Activated CD4-positive, alpha-beta T cell treated with anti-CD3 and anti-CD28 coated beads for 48 hours (primary cell): ENCODE results near the gene RB1.
"Not testable (repeated sequence)": the region's sequence is repeated elsewhere in the genome, so short reads cannot be mapped to it uniquely, and the experiment has no call there.

Source experiments
- DNase-seq: peaks from one replicate; pipeline ENCODE4 v3.0.0-alpha.2; 2020

RB1 gene

GRCh38 chr13:48412881-48413351, 109.4 kb downstream of the RB1 start, which contains the start of gene LPAR6:
LPAR6 (minus strand) TSS chr13:48413113; CDS start chr13:48412423, 690 bp downstream.
- no peak for DNase-seq

DNA sequence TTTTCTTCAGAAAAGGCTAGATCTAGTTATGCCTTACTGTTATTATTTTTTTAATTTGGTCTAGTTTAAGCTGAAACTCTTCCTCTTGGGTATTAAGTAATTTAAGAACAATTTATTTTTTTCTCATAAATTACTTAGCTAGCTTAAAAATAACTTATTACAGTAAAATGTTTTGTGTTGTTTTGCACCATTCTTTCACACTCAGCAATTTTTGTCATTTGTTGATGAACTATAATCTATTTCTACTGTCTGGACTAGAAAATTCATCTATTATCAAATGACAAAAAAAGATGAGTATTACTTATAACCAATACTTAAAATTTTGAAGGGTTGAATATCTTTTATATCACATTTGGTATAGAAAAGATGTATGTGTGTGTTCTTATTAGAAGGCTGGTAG, 111.0 kb downstream of the RB1 start:
- no peak for DNase-seq

- DNase-seq, result no peak
Observed at GRCh38 chr13:48415516-48415915, 112.0 kb downstream of the RB1 start.

DNA sequence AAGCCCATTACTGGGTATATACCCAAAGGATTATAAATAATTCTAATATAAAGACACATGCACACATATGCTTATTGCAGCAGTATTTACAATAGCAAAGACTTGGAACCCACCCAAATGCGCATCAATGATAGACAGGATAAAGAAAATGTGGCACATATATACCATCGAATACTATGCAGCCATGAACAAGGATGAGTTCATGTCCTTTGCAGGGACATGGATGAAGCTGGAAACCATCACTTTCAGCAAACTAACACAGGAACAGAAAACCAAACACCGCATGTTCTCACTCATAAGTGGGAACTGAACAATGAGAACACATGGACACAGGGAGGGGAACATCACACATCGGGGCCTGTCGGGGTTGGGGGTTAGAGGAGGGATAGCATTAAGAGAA, 118.5 kb downstream of the RB1 start:
- not testable (repeated sequence) for DNase-seq

DNA sequence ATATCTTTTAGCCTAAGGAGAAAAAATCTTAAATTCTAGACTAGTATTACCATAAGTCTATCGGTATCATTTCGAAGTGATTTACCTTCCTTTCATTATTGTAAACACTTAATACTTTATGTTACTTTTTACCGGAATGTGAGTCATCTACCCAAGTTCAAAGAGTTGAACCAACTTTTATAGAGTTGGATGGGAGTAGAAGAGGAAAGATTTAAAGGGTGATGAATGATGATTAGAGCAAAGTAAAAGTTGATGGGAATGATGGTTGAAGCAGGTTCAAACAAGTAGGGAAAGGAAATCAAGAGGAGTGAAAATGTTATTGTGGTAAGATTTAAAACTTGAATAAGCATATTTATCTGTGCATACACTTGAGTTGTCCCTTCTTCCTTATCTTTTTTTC, 120.7 kb downstream of the RB1 start:
- DNase-seq, result no peak

GRCh38 chr13:48426052-48426451, 122.5 kb downstream of the RB1 start:
- DNase-seq, result no peak

- DNase-seq, result peak; percentile 9
Observed at GRCh38 chr13:48426755-48427298, 123.3 kb downstream of the RB1 start.

GRCh38 chr13:48429036-48429435, 125.5 kb downstream of the RB1 start:
- DNase-seq, result no peak

DNA sequence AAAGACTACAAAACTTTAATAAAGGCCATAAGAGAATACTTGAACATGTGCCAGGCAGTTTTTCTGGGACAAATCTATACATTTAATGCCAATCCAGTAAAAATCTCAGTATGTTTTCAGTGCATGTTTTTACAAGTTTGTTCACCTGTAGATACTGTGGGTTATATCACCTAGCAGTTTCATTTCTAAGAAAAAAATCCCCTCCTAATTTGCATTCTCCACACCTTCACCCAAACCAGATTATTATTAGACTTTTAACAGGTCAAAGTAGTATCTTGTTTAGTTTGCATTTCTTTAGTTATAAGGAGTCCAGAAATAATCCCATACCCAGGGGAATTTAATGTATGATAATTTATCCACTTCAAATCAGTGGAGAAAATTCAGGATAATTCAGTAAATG, 126.3 kb downstream of the RB1 start:
- no peak for DNase-seq

DNA sequence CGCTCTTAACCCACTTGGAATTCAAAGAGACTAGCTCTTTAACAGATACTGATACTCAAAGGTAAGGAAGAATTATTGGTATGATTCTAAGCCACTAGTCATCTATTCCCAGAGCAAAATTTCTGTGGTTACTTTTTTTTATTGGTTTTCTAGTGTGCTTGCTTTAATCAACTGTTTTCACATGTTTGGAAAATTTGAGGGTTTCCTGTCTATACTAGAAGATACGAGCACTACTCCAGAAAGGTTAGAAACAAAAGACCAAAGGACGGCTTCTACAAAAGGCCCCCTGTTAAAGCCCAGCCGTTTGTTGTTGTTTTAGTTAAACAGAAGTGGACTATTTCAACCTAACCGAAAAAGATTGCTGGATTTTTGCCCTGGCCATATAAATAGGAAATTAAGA, 127.9 kb downstream of the RB1 start:
- no peak for DNase-seq

GRCh38 chr13:48431987-48432615, 128.6 kb downstream of the RB1 start:
- DNase-seq, result no peak

GRCh38 chr13:48434200-48434599, 130.6 kb downstream of the RB1 start:
- no peak for DNase-seq

- DNase-seq, result no peak
Observed at GRCh38 chr13:48436661-48437288, 133.2 kb downstream of the RB1 start.

DNA sequence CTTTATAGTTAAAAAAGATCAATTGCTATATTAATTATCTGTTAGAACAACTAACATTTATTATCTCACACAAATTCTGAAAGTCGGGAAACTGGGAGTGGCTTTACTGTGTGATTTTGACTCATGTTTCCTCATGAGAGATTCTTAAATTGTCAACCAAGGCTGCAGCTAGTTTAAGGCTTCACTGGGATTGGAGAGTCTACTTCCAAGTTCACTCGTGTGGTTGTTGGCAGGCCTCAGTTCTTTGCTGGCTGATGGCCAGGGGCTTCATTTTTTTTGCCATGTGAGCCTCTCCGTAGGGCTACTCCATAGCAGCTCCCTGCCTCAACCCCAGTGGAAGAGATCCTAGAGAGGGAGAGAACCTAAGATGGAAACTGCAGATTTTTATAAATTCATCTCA, 133.8 kb downstream of the RB1 start:
- DNase-seq, result no peak

GRCh38 chr13:48443442-48444208, 140.1 kb downstream of the RB1 start:
- no peak for DNase-seq

- no peak for DNase-seq
Observed at GRCh38 chr13:48446464-48446863, 142.9 kb downstream of the RB1 start.

DNA sequence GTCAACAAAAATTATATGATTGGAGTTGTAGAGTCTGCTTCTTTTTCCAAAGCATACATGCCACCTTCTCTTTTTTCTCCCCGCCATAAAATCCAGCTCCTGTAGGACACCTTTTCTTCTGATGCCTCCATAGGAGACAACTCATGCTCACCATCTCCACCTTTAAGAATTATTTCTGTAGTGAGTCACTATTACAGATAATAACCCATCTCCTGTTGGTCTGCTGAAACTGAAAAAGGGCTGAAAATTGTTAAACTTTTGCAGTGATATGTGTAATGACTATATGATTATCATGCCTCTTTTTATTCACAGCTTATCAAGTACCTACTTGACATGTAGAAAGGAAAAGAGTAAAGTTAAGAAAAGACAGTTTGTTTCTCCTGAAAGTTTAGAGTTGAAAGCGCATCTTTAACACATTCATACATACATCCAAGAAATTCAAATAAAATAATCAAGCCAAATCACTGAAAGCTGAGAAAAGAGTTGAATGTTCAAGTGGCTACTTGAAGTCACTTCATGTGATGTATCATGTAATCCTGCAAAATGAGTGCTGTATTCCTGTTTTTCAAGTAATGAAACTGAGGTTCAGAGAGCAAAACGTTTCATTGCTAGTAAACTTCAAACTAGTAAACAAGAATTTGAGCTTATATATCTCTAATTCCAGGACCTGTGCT, 144.9 kb downstream of the RB1 start:
- no peak for DNase-seq

GRCh38 chr13:48448959-48449614, 145.5 kb downstream of the RB1 start:
- DNase-seq, result no peak

- DNase-seq, result no peak
Observed at GRCh38 chr13:48449656-48450055, 146.1 kb downstream of the RB1 start.

DNA sequence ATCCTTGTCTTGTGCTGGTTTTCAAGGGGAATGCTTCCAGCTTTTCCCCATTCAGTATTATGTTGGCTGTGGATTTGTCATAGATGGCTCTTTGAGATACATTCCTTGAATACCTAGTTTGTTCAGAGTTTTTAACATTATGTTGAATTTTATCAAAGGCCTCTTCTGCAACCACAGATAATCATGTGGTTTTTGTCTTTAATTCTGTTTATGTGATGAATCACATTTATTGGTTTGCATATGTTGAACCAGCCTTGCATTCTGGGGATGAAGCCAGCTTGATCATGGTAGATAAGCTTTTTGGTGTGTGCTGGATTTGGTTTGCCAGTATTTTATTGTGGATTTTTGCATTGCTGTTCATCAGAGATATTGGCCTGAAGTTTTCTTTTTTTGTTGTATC, 147.6 kb downstream of the RB1 start:
- DNase-seq, result not testable (repeated sequence)

DNA sequence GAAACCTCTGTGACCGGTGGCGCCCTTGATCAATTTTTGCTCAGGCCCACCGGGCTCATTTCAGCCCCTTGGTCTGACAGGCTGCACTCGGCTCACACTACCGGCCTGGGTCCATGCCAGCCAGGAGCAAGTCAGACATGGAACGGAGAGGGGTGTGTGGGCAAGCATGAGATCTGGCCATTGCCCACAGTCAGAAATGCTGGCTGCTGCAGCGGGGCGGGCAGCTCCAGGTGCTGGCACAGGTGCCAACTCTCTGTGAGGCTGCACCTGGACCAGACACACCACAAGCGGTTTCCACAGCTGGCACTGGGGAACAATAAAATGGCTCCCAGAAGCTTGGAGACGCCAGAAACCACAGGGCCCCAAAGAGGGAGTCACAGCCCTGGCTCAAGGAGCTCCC, 153.0 kb downstream of the RB1 start:
- no peak for DNase-seq

DNA sequence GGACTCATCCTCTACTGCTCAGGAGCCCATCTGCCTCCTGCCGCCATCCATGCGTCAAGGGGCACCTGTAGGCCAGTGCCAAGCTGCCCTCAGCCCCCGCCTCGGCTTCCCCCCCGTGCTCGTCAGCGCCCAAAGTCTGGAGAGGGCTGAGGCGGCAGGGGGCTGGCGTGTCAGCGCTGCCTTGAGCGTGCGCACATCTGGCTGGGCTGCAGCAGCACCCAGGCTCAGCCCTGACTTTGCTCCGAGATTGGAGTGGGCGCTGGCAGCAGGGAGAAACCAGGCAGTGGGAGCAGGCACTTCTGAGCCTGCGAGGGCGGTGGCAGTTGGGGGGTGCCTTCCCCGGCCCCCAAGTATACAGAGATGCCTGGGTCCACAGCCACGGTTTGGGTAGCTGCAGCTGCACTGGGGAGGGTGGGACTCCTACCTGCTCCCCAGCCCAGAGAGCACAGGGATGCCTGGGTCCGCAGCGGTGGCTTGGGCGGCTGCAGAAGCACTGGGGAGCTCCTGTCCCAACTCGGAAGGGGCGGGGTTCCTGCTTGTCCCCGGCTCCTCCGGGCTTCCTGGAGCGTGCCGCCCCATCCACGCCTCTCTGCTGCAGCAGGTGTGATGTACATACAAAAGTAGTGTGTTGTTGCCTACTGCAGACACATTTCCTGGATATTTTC, 154.2 kb downstream of the RB1 start:
- DNase-seq, result no peak
